A673 (cell line): Measurements from ENCODE around the gene ADM2. TPM values are rescaled to one million over a fixed set of nuclear protein-coding genes. Genes with fewer than 3 reads are reported as not detected.

ENCODE experiments used
- BruUV-seq: library from RNA; stranded (reverse); fragments of 400-500 nt; replicated peaks from 2 replicates; lab custom pipeline; 2021; lab: Mats Ljungman, UMichigan
- CTCF ChIA-PET: fragments of 300-600 bp; sonication (Branson Sonifier 250); formaldehyde crosslinking; loops from one replicate; lab custom pipeline; 2022; ENCODE audit warnings: antibody characterized with exemption; lab: Charles Lee
- POLR2A ChIA-PET: fragments of 300-600 bp; sonication (Branson Sonifier 250); formaldehyde crosslinking; loops from one replicate; lab custom pipeline; 2022; ENCODE audit warnings: antibody characterized with exemption; ENCODE audit not compliant: low non-redundant PET; lab: Charles Lee
- DNase-seq: peaks from one replicate; pipeline ENCODE4 v3.0.0-alpha.2; 2015; ENCODE audit warnings: low spot score
- H3K27ac ChIP-seq: fragments of 200-600 bp; sonication (generic); 2 replicates; pipeline ENCODE4 v1.5.1; 2016; ENCODE audit warnings: mixed run types, low read depth, mild to moderate bottlenecking, mixed read lengths, antibody characterized with exemption, low read length; ENCODE audit not compliant: poor library complexity, severe bottlenecking
- H3K27me3 ChIP-seq: fragments of 200-600 bp; sonication (generic); replicated peaks from 2 replicates; pipeline ENCODE4 v1.6.1; 2017; ENCODE audit warnings: mixed run types, low read depth, mild to moderate bottlenecking, mixed read lengths, antibody characterized with exemption, low read length; ENCODE audit not compliant: insufficient read depth, poor library complexity
- H3K36me3 ChIP-seq: fragments of 200-600 bp; sonication (generic); 2 replicates; pipeline ENCODE4 v1.6.1; 2016; ENCODE audit warnings: mixed run types, mild to moderate bottlenecking, mixed read lengths, antibody characterized with exemption, low read length; ENCODE audit not compliant: insufficient read depth, poor library complexity, severe bottlenecking
- H3K4me1 ChIP-seq: fragments of 200-600 bp; sonication (generic); 2 replicates; pipeline ENCODE4 v1.6.1; 2017; ENCODE audit warnings: mixed run types, mild to moderate bottlenecking, mixed read lengths, antibody characterized with exemption, low read length; ENCODE audit not compliant: insufficient read depth, poor library complexity, severe bottlenecking
- H3K4me3 ChIP-seq: fragments of 200-600 bp; sonication (generic); 2 replicates; pipeline ENCODE4 v1.5.1; 2016; ENCODE audit warnings: low read depth, mixed run types, mild to moderate bottlenecking, mixed read lengths, low read length; ENCODE audit not compliant: poor library complexity, severe bottlenecking
- H3K9me3 ChIP-seq: fragments of 200-600 bp; sonication (generic); 2 replicates; pipeline ENCODE4 v1.6.1; 2016; ENCODE audit warnings: mixed run types, low read depth, mild to moderate bottlenecking, mixed read lengths, antibody characterized with exemption, low read length; ENCODE audit not compliant: poor library complexity, severe bottlenecking
- CTCF ChIP-seq: fragments of 300-800, 200-600 bp; sonication (generic); conservative IDR thresholded peaks from 2 replicates; pipeline ENCODE4 v1.5.1; 2017; ENCODE audit warnings: low read depth, mild to moderate bottlenecking, antibody characterized with exemption, low read length, moderate library complexity, mixed read lengths
- EZH2 ChIP-seq: fragments of 200-600 bp; sonication (generic); IDR thresholded peaks from 2 replicates; pipeline ENCODE4 v1.6.1; 2017; ENCODE audit warnings: borderline replicate concordance, low read depth, mild to moderate bottlenecking, mixed read lengths, antibody characterized with exemption, low read length; ENCODE audit not compliant: poor library complexity, severe bottlenecking
- intact Hi-C: fragments of 100-400 bp; cut with micrococcal nuclease; formaldehyde crosslinking; loops from one replicate; pipeline ENCODE4 v1.10.0; 2022; ENCODE audit not compliant: unreplicated experiment
- total RNA-seq: library from RNA; stranded (reverse); gene quantifications from 2 replicates; pipeline ENCODE4 v1.2.3, GENCODE V29; 2021

Gene ADM2
- total RNA-seq, 1 experiment from 2014 or later, result 5.4 TPM

DNA sequence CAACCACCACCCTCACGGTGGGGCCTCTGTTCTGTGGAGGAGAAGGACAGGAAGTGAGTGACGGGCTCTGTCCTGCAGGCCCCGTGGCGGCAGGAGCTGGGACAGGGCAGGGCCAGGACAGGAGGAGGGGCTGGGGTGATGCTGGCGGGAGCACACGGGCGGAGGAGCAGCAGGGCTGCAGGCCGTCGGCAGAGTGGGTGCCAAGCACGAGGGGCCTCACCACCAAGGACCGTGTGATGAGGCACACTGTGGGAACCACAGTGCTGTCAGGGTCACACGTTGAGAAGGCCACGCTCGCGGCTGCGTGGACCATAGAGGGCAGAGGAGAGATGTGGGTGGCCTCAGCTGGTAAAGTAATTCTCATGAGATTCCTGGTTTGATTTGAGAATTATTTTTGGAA lies 35.5 kb downstream of the ADM2 start:
- no TSS peak for BruUV-seq
- no peak for TF ChIP-seq CTCF
- TF ChIP-seq EZH2, result no peak
- CTCF ChIA-PET, result no interaction called here
- intact Hi-C loops, result no loop called here
- H3K4me1 ChIP-seq, result no peaks in the 10 kb centered on the region
- H3K27ac ChIP-seq, result no peak overlapping the region
- H3K4me3 ChIP-seq, result no peak overlapping the region
- POLR2A ChIA-PET, result interaction anchor here (0.6 kb wide), 1 partner anchor 185 kb away, joined by 4 read pairs; no protein-coding TSS in a partner anchor
- no peaks in the 10 kb centered on the region for H3K27me3 ChIP-seq
- H3K9me3 ChIP-seq, result no peaks in the 10 kb centered on the region
- DNase-seq, result no peak
- H3K36me3 ChIP-seq, result peaks cover 52% of the 10 kb centered on the region

DNA sequence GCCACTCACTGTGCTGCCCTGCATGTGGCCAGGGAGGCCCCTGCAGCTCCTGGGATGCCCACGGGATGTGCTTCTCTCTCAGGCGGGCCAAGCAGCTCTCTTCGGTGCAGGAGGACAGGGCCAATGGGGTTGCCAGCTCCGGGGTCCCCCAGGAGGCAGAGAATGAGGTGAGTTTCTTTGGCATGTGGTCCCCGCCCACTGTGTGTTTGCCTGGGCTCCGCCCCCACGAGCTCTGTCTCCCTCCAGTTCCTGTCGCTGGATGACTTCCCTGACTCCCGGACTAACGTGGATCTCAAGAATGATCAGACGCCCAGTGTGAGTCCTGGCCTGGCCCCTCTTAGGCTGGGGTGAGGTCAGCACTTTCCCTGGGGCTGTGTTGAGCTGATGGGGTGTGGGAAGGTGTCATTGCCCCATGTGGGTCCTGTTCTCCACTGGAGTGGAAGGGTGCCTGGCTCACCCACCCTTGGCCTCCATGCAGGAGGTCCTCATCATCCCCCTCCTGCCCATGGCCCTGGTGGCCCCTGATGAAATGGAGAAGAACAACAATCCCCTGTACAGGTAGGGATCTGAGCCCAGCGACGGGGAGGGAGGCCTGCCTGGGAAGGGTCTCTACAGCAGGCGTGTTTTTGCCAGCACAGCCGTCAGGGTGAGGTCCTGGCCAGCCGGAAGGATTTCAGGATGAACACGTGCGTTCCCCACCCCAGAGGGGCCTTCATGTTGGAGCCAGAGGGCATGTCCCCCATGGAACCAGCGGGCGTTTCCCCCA lies 36.3 kb downstream of the ADM2 start:
- DNase-seq, result no peak
- TF ChIP-seq EZH2 (no peak), CTCF (no peak)
- no peaks in the 10 kb centered on the region for H3K9me3 ChIP-seq
- H3K27me3 ChIP-seq, result no peaks in the 10 kb centered on the region
- peaks cover 53% of the 10 kb centered on the region for H3K36me3 ChIP-seq
- BruUV-seq, result no TSS peak
- ChIA-PET POLR2A (interaction anchor here (0.6 kb wide), 1 partner anchor 185 kb away, joined by 4 read pairs; no protein-coding TSS in a partner anchor), CTCF (no interaction called here)
- H3K4me3 ChIP-seq, result no peak overlapping the region
- no peaks in the 10 kb centered on the region for H3K4me1 ChIP-seq
- H3K27ac ChIP-seq, result no peak overlapping the region
- intact Hi-C loops, result no loop called here

- no peak for TF ChIP-seq EZH2
- no peak for TF ChIP-seq CTCF
- ChIA-PET POLR2A (no interaction called here), CTCF (no interaction called here)
- Histone ChIP-seq H3K4me3 (no peak overlapping the region), H3K9me3 (no peaks in the 10 kb centered on the region), H3K4me1 (no peaks in the 10 kb centered on the region), H3K36me3 (peaks cover 60% of the 10 kb centered on the region), H3K27me3 (no peaks in the 10 kb centered on the region), H3K27ac (no peak overlapping the region)
- intact Hi-C loops, result no loop called here
- no TSS peak for BruUV-seq
- no peak for DNase-seq
Measured at GRCh38 chr22:50518606-50519005, 37.3 kb downstream of the ADM2 start.
